Lower lobe of right lung (tissue), 2 donors: Measurements from ENCODE around the gene CASP3. TPM values are rescaled to one million over a fixed set of nuclear protein-coding genes. Genes with fewer than 3 reads are reported as not detected.
"Not testable (repeated sequence)": the region's sequence is repeated elsewhere in the genome, so short reads cannot be mapped to it uniquely, and the experiment has no call there.

Experiments
- ATAC-seq, 2 donors: fragments of 200-7000 bp; cut with Tn5 transposase; one replicate each; pipeline ENCODE4 v1.9.1; 2020 to 2022; ENCODE audit warnings: mild to moderate bottlenecking in 2 of 2, moderate library complexity in 2 of 2
- DNase-seq: peaks from one replicate; pipeline ENCODE4 v3.0.0-alpha.2; 2020
- H3K27ac ChIP-seq: fragments of 200-600 bp; one replicate; pipeline ENCODE4 v1.8.0; 2022
- H3K27me3 ChIP-seq: fragments of 200-600 bp; one replicate; pipeline ENCODE4 v1.8.0; 2022; ENCODE audit warnings: low read depth
- H3K36me3 ChIP-seq: fragments of 200-600 bp; one replicate; pipeline ENCODE4 v1.8.0; 2022; ENCODE audit warnings: mild to moderate bottlenecking
- H3K4me1 ChIP-seq: fragments of 200-600 bp; one replicate; pipeline ENCODE4 v1.8.0; 2022
- H3K4me3 ChIP-seq: fragments of 200-600 bp; one replicate; pipeline ENCODE4 v1.8.0; 2022; ENCODE audit warnings: mild to moderate bottlenecking
- H3K9me3 ChIP-seq: fragments of 200-600 bp; one replicate; pipeline ENCODE4 v1.8.0; 2022
- CTCF ChIP-seq: fragments of 200-600 bp; IDR thresholded peaks from one replicate; pipeline ENCODE4 v1.8.0; 2022; ENCODE audit warnings: antibody characterized with exemption, mild to moderate bottlenecking
- intact Hi-C: fragments of 100-400 bp; cut with DNase I; formaldehyde crosslinking; loops from one replicate; pipeline ENCODE4 v1.11.0; 2022
- total RNA-seq: library from RNA; stranded (reverse); fragmentation: NEBNext Ultra II Directional; extraction: Animal tissue kit (Norgen Biotek cat#: 25700); gene quantifications from one replicate; pipeline ENCODE4 v1.2.1, GENCODE V29; 2021
- donor health status: DM: no; HTN: yes; CAD: no; lungs with severe emphysema.

CASP3 gene
- total RNA-seq, 1 donor from 2014 or later = 17.8 TPM

DNA sequence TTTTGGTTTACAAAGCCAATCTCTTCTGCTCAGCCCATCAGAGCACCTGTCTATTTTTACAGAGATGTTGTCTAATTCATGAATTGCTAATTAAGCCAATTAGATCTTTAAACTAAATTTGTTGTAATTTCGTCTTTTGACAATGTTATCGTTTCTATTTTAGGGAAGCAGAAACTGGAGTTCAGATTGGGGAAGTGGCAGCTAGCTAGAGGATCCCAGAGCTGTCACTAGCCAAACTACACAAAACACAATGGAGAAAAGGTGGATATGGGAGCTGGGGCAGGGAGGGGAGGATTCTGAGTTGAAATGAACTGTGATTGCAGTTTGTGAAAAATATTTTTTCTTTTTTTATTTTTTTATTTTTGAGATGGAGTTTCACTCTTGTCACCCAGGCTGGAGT, 35.8 kb downstream of the CASP3 start:
- no peaks in the 10 kb centered on the region for H3K36me3 ChIP-seq
- no peak overlapping the region for H3K4me3 ChIP-seq
- H3K4me1 ChIP-seq = peaks cover 7% of the 10 kb centered on the region
- H3K27me3 ChIP-seq = no peaks in the 10 kb centered on the region
- no peak for TF ChIP-seq CTCF
- no peak overlapping the region for H3K27ac ChIP-seq
- DNase-seq (no peak), ATAC-seq (no peak)
- intact Hi-C loops = no loop called here
- H3K9me3 ChIP-seq = no peaks in the 10 kb centered on the region

GRCh38 chr4:184612074-184612473, 37.2 kb downstream of the CASP3 start:
- Histone ChIP-seq H3K9me3 (no peaks in the 10 kb centered on the region), H3K4me3 (no peak overlapping the region), H3K4me1 (no peaks in the 10 kb centered on the region), H3K27ac (no peak overlapping the region), H3K36me3 (no peaks in the 10 kb centered on the region), H3K27me3 (no peaks in the 10 kb centered on the region)
- TF ChIP-seq CTCF = no peak
- intact Hi-C loops = no loop called here
- DNase-seq (no peak), ATAC-seq (no peak)

DNA sequence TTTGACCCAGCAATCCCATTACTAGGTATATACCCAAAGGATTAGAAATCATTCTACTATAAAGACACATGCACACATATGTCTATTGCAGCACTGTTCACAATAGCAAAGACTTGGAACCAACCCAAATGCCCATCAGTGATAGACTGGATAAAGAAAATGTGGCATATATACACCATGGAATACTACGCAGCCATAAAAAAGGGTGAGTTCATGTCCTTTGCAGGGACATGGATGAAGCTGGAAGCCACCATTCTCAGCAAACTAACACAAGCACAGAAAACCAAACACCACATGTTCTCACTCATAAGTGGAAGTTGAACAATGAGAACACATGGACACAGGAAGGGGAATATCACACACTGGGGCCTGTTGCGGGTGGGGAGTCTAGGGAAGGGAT, 41.8 kb downstream of the CASP3 start:
- ATAC-seq, H3K27me3 ChIP-seq, H3K4me1 ChIP-seq, H3K27ac ChIP-seq, intact Hi-C loops, DNase-seq, H3K36me3 ChIP-seq, H3K4me3 ChIP-seq: not testable (repeated sequence)
- H3K9me3 ChIP-seq = peaks cover 10% of the 10 kb centered on the region

DNA sequence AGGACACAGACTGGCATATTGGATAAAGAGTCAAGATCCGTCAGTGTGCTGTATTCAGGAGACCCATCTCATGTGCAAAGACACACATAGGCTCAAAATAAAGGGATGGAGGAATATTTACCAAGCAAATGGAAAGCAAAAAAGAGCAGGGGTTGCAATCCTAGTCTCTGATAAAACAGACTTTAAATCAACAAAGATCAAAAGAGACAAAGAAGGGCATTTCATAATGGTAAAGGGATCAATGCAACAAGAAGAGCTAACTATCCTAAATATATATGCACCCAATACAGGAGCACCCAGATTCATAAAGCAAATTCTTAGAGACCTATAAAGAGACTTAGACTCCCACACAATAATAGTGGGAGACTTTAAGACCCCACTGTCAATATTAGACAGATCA, 46.4 kb downstream of the CASP3 start:
- peaks cover 10% of the 10 kb centered on the region for H3K9me3 ChIP-seq
- DNase-seq, H3K36me3 ChIP-seq, H3K27me3 ChIP-seq, ATAC-seq, H3K4me3 ChIP-seq, H3K27ac ChIP-seq, H3K4me1 ChIP-seq, intact Hi-C loops: not testable (repeated sequence)

DNA sequence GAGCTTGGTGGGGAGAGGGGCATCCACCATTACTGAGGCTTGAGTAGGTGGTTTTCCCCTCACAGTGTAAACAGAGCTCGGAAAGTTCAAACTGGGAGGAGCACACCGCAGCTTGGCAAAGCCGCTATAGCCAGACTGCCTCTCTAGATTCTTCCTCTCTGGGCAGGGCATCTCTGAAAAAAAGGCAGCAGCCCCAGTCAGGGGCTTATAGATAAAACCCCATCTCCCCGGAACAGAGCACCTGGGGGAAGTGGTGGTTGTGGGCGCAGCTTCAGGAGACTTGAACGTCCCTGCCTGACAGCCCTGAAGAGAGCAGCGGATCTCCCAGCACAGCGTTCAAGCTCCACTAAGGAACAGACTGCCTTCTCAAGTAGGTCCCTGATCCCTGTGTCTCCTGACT, 48.3 kb downstream of the CASP3 start:
- DNase-seq, H3K27ac ChIP-seq, intact Hi-C loops, H3K4me3 ChIP-seq, ATAC-seq, H3K27me3 ChIP-seq, H3K4me1 ChIP-seq, H3K36me3 ChIP-seq: not testable (repeated sequence)
- peaks cover 10% of the 10 kb centered on the region for H3K9me3 ChIP-seq

GRCh38 chr4:184599492-184600135, 49.6 kb downstream of the CASP3 start:
- H3K9me3 ChIP-seq = peaks cover 7% of the 10 kb centered on the region
- no peaks in the 10 kb centered on the region for H3K4me1 ChIP-seq
- no peak overlapping the region for H3K27ac ChIP-seq
- H3K27me3 ChIP-seq = no peaks in the 10 kb centered on the region
- no peak for DNase-seq
- no peaks in the 10 kb centered on the region for H3K36me3 ChIP-seq
- H3K4me3 ChIP-seq = no peak overlapping the region
- intact Hi-C loops = no loop called here
- TF ChIP-seq CTCF = no peak
- ATAC-seq = no peak

GRCh38 chr4:184598753-184599491, 50.3 kb downstream of the CASP3 start:
- ATAC-seq (peak in 1 of 2 donors; percentile 39), DNase-seq (no peak)
- H3K27ac ChIP-seq = no peak overlapping the region
- no peak for TF ChIP-seq CTCF
- no peaks in the 10 kb centered on the region for H3K36me3 ChIP-seq
- H3K27me3 ChIP-seq = no peaks in the 10 kb centered on the region
- intact Hi-C loops = no loop called here
- no peaks in the 10 kb centered on the region for H3K4me1 ChIP-seq
- no peak overlapping the region for H3K4me3 ChIP-seq
- H3K9me3 ChIP-seq = no peaks in the 10 kb centered on the region
